ENCODE data around the gene RPL13.

Gene RPL13

DNA sequence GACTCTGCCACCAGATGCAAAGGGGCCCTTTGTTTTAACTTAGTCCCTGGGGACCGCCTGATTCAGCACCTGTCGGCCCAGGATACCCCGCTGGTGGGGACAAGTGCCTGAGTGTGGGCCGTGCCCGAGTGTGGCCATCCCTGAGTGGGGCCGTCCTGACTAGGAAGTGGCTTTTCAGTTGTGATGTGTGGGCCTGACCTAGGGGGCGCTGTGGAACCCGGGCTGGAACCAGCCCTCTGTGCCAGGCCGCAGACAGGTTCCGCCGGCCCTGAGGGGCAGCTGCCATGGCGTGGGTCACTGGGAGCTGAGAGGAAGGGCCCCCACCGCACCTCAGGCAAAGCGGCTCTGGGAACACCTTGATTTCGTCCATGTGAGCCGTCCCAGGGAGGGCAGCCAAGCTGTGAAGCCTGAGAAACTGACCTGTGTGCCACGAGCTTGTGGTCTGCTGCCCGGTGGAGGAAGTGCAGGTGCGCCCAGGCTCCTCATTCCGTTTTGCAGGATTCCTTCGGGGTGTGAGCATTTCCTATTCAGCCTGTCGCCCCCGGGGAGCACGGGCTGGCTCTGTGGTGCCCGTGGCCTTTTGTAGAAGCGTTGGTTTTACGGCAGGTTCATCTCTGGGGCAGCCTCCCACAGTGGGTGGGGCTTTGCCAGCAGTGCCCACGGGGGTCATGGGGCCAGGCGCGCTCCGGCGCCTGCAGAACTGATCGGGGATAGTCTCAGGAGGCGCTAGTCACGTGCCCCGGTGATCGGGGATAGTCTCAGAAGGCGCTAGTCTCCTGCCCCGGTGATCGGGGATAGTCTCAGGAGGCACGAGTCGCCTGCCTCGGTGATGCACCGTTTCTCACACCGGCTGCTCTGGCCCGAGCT, 5.3 kb downstream of the RPL13 start (continued):
- peak; percentile 71; the same call in 1 of the 2 replicates for TF ChIP-seq TRIM28 (IDR thresholded peaks at IDR 0.05; ENCODE audit: borderline replicate concordance, low read length)
- no peak for TF ChIP-seq ZNF202 (tag by site-specific recombination; IDR thresholded peaks at IDR 0.05; ENCODE audit: borderline replicate concordance)
- TF ChIP-seq GFI1B (tag by site-specific recombination; IDR thresholded peaks at IDR 0.05), result 0 out of 2 replicates have a peak, but pooled peaks have one; percentile 8
- TF ChIP-seq, protein P1, sequence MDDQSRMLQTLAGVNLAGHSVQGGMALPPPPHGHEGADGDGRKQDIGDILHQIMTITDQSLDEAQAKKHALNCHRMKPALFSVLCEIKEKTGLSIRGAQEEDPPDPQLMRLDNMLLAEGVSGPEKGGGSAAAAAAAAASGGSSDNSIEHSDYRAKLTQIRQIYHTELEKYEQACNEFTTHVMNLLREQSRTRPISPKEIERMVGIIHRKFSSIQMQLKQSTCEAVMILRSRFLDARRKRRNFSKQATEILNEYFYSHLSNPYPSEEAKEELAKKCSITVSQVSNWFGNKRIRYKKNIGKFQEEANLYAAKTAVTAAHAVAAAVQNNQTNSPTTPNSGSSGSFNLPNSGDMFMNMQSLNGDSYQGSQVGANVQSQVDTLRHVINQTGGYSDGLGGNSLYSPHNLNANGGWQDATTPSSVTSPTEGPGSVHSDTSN (CRISPR knock-in tag; IDR thresholded peaks at IDR 0.05), result 0 out of 2 replicates have a peak, but pooled peaks have one; percentile 59
- no peak for TF ChIP-seq ZNF791 (tag by site-specific recombination; IDR thresholded peaks at IDR 0.05)
- peak; percentile 80 for TF ChIP-seq ZEB2 (tag by site-specific recombination; IDR thresholded peaks at IDR 0.05)
- TF ChIP-seq ZNF184 (tag by site-specific recombination; IDR thresholded peaks at IDR 0.05), result no peak
- TF ChIP-seq ZSCAN16 (tag by site-specific recombination; IDR thresholded peaks at IDR 0.05), result 0 out of 2 replicates have a peak, but pooled peaks have one; percentile 47
- TF ChIP-seq SALL2 (tag by site-specific recombination; IDR thresholded peaks at IDR 0.05; ENCODE audit: borderline replicate concordance), result no peak
- TF ChIP-seq ZNF2 (tag by site-specific recombination; IDR thresholded peaks at IDR 0.05), result peak; percentile 99
- no peak for TF ChIP-seq ZNF16 (tag by site-specific recombination; IDR thresholded peaks at IDR 0.05; ENCODE audit: low read depth)
- TF ChIP-seq HOXA7 (CRISPR knock-in tag; IDR thresholded peaks at IDR 0.05; ENCODE audit: borderline replicate concordance), result no peak
- TF ChIP-seq ZIC2 (tag by site-specific recombination; IDR thresholded peaks at IDR 0.05), result peak; percentile 54
- peak; percentile 32; the same call in 1 of the 2 replicates for TF ChIP-seq KLF9 (tag by site-specific recombination; IDR thresholded peaks at IDR 0.05; ENCODE audit: low read depth)
- peak; percentile 80 for TF ChIP-seq ZNF600 (tag by site-specific recombination; IDR thresholded peaks at IDR 0.05)
- 0 out of 2 replicates have a peak, but pooled peaks have one; percentile 81 for TF ChIP-seq ZSCAN30 (tag by site-specific recombination; IDR thresholded peaks at IDR 0.05)
- 0 out of 2 replicates have a peak, but pooled peaks have one; percentile 15 for TF ChIP-seq BCL11B (tag by site-specific recombination; IDR thresholded peaks at IDR 0.05; ENCODE audit: low read depth)
- TF ChIP-seq, protein P2, sequence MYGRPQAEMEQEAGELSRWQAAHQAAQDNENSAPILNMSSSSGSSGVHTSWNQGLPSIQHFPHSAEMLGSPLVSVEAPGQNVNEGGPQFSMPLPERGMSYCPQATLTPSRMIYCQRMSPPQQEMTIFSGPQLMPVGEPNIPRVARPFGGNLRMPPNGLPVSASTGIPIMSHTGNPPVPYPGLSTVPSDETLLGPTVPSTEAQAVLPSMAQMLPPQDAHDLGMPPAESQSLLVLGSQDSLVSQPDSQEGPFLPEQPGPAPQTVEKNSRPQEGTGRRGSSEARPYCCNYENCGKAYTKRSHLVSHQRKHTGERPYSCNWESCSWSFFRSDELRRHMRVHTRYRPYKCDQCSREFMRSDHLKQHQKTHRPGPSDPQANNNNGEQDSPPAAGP (tag by site-specific recombination; IDR thresholded peaks at IDR 0.05), result peak; percentile 42; the same call in 1 of the 2 replicates
- peak; percentile 34; the same call in 1 of the 2 replicates for TF ChIP-seq ZNF341 (tag by site-specific recombination; IDR thresholded peaks at IDR 0.05; ENCODE audit: low read depth)
- TF ChIP-seq YY1 (tag by site-specific recombination; IDR thresholded peaks at IDR 0.05), result peak; percentile 12; the same call in 1 of the 2 replicates
- TF ChIP-seq, protein P3, sequence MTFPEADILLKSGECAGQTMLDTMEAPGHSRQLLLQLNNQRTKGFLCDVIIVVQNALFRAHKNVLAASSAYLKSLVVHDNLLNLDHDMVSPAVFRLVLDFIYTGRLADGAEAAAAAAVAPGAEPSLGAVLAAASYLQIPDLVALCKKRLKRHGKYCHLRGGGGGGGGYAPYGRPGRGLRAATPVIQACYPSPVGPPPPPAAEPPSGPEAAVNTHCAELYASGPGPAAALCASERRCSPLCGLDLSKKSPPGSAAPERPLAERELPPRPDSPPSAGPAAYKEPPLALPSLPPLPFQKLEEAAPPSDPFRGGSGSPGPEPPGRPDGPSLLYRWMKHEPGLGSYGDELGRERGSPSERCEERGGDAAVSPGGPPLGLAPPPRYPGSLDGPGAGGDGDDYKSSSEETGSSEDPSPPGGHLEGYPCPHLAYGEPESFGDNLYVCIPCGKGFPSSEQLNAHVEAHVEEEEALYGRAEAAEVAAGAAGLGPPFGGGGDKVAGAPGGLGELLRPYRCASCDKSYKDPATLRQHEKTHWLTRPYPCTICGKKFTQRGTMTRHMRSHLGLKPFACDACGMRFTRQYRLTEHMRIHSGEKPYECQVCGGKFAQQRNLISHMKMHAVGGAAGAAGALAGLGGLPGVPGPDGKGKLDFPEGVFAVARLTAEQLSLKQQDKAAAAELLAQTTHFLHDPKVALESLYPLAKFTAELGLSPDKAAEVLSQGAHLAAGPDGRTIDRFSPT (tag by site-specific recombination; IDR thresholded peaks at IDR 0.05), result peak; percentile 94
- peak; percentile 8 for TF ChIP-seq GLIS1 (tag by site-specific recombination; IDR thresholded peaks at IDR 0.05)
- TF ChIP-seq ZNF555 (tag by site-specific recombination; conservative IDR thresholded peaks at IDR 0.05), result no peak
- TF ChIP-seq ZNF560 (tag by site-specific recombination; IDR thresholded peaks at IDR 0.05; ENCODE audit: borderline replicate concordance), result no peak
- TF ChIP-seq, protein P4, sequence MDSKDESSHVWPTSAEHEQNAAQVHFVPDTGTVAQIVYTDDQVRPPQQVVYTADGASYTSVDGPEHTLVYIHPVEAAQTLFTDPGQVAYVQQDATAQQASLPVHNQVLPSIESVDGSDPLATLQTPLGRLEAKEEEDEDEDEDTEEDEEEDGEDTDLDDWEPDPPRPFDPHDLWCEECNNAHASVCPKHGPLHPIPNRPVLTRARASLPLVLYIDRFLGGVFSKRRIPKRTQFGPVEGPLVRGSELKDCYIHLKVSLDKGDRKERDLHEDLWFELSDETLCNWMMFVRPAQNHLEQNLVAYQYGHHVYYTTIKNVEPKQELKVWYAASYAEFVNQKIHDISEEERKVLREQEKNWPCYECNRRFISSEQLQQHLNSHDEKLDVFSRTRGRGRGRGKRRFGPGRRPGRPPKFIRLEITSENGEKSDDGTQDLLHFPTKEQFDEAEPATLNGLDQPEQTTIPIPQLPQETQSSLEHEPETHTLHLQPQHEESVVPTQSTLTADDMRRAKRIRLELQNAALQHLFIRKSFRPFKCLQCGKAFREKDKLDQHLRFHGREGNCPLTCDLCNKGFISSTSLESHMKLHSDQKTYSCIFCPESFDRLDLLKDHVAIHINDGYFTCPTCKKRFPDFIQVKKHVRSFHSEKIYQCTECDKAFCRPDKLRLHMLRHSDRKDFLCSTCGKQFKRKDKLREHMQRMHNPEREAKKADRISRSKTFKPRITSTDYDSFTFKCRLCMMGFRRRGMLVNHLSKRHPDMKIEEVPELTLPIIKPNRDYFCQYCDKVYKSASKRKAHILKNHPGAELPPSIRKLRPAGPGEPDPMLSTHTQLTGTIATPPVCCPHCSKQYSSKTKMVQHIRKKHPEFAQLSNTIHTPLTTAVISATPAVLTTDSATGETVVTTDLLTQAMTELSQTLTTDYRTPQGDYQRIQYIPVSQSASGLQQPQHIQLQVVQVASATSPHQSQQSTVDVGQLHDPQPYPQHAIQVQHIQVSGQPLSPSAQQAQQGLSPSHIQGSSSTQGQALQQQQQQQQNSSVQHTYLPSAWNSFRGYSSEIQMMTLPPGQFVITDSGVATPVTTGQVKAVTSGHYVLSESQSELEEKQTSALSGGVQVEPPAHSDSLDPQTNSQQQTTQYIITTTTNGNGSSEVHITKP (tag by site-specific recombination; IDR thresholded peaks at IDR 0.05), result peak; percentile 82
- TF ChIP-seq KLF10 (tag by site-specific recombination; IDR thresholded peaks at IDR 0.05), result no peak
- 0 out of 2 replicates have a peak, but pooled peaks have one; percentile 44 for TF ChIP-seq ZNF629 (tag by site-specific recombination; IDR thresholded peaks at IDR 0.05)
- peak; percentile 39; the same call in 1 of the 2 replicates for TF ChIP-seq SP3 (tag by site-specific recombination; IDR thresholded peaks at IDR 0.05)
- no peak for TF ChIP-seq ZNF223 (tag by site-specific recombination; IDR thresholded peaks at IDR 0.05)
- TF ChIP-seq HOXC10 (CRISPR knock-in tag; IDR thresholded peaks at IDR 0.05), result no peak
